WTC11 (cell line): ENCODE measurements around the gene RAB6A. TPM values are rescaled to one million over a fixed set of nuclear protein-coding genes. Genes with fewer than 3 reads are reported as not detected.

Experiments used
- ATAC-seq: fragments of 200-7000 bp; cut with Tn5 transposase; 2 replicates; pipeline ENCODE4 v1.10.0; 2021; ENCODE audit warnings: mild to moderate bottlenecking, moderate library complexity
- CTCF ChIA-PET: fragments of 300-600 bp; sonication (Branson Sonifier 250); formaldehyde crosslinking; loops from one replicate; lab custom pipeline; 2021; ENCODE audit warnings: antibody characterized with exemption; lab: Charles Lee
- POLR2A ChIA-PET: fragments of 350-600 bp; sonication (Branson Sonifier 250); formaldehyde crosslinking; loops from one replicate; lab custom pipeline; 2021; ENCODE audit warnings: antibody characterized with exemption; lab: Charles Lee
- DNase-seq: peaks from one replicate; pipeline ENCODE4 v3.0.0; 2021; ENCODE audit warnings: low spot score
- H3K27ac Mint-ChIP-seq: 2 replicates; pipeline ENCODE4 v1.8.0; 2021; ENCODE audit warnings: mixed read lengths
- H3K27me3 Mint-ChIP-seq: 2 replicates; pipeline ENCODE4 v1.8.0; 2021; ENCODE audit warnings: low read depth, mild to moderate bottlenecking, moderate library complexity, mixed read lengths
- H3K36me3 Mint-ChIP-seq: 2 replicates; pipeline ENCODE4 v1.8.0; 2021; ENCODE audit warnings: mixed read lengths
- H3K4me1 Mint-ChIP-seq: 2 replicates; pipeline ENCODE4 v1.8.0; 2022; ENCODE audit warnings: mixed read lengths
- H3K4me3 Mint-ChIP-seq: 2 replicates; pipeline ENCODE4 v1.8.0; 2021; ENCODE audit warnings: mild to moderate bottlenecking, moderate library complexity, mixed read lengths
- H3K9me3 Mint-ChIP-seq: 2 replicates; pipeline ENCODE4 v1.8.0; 2021; ENCODE audit warnings: mixed read lengths
- CBFB ChIP-seq: sonication (generic); formaldehyde crosslinking; IDR thresholded peaks from 2 replicates; pipeline ENCODE4 v1.8.1; 2022; ENCODE audit warnings: mild to moderate bottlenecking, low read depth, missing genetic modification reagents
- ELF4 ChIP-seq: sonication (generic); formaldehyde crosslinking; IDR thresholded peaks from 2 replicates; pipeline ENCODE4 v1.8.1; 2022; ENCODE audit warnings: low read depth, mild to moderate bottlenecking, moderate library complexity, missing genetic modification reagents
- FOXK1 ChIP-seq: sonication (generic); formaldehyde crosslinking; IDR thresholded peaks from 2 replicates; pipeline ENCODE4 v1.8.0; 2022; ENCODE audit warnings: mild to moderate bottlenecking, moderate library complexity, missing genetic modification reagents
- GRHL2 ChIP-seq: fragments of 250-450 bp; sonication (Bioruptor Pico); IDR thresholded peaks from 2 replicates; pipeline ENCODE4 v1.8.0; 2022; ENCODE audit warnings: mild to moderate bottlenecking, moderate library complexity; ENCODE audit not compliant: insufficient replicate concordance, severe bottlenecking
- IRF2 ChIP-seq: sonication (generic); formaldehyde crosslinking; IDR thresholded peaks from 2 replicates; pipeline ENCODE4 v1.8.0; 2022; ENCODE audit warnings: low read depth, missing genetic modification reagents, borderline replicate concordance
- JAZF1 ChIP-seq: fragments of 250-450 bp; sonication (Bioruptor Pico); IDR thresholded peaks from 2 replicates; pipeline ENCODE4 v1.9.0; 2021; ENCODE audit warnings: moderate library complexity, mild to moderate bottlenecking, inconsistent platforms
- JUN ChIP-seq: sonication (generic); formaldehyde crosslinking; IDR thresholded peaks from 2 replicates; pipeline ENCODE4 v1.8.0; 2023; ENCODE audit warnings: mild to moderate bottlenecking, missing genetic modification reagents
- NFATC4 ChIP-seq: fragments of 250-450 bp; sonication (Bioruptor Pico); IDR thresholded peaks from 2 replicates; pipeline ENCODE4 v1.9.0; 2021; ENCODE audit warnings: mild to moderate bottlenecking
- NFE2L1 ChIP-seq: sonication (generic); formaldehyde crosslinking; IDR thresholded peaks from 2 replicates; pipeline ENCODE4 v1.8.1; 2023; ENCODE audit warnings: missing genetic modification reagents
- NFYB ChIP-seq: sonication (generic); formaldehyde crosslinking; conservative IDR thresholded peaks from 2 replicates; pipeline ENCODE4 v1.8.0; 2022; ENCODE audit warnings: low read depth, missing genetic modification reagents
- NR3C1 ChIP-seq: sonication (generic); formaldehyde crosslinking; conservative IDR thresholded peaks from 2 replicates; pipeline ENCODE4 v1.8.1; 2023; ENCODE audit warnings: low read depth, mild to moderate bottlenecking, missing genetic modification reagents
- RORB ChIP-seq: fragments of 250-450 bp; sonication (Bioruptor Pico); IDR thresholded peaks from 2 replicates; pipeline ENCODE4 v1.9.0; 2021; ENCODE audit warnings: mild to moderate bottlenecking
- TCF7 ChIP-seq: sonication (generic); formaldehyde crosslinking; IDR thresholded peaks from 2 replicates; pipeline ENCODE4 v1.8.0; 2022; ENCODE audit warnings: mild to moderate bottlenecking, low read depth, missing genetic modification reagents, moderate library complexity
- ZNF121 ChIP-seq: sonication (generic); formaldehyde crosslinking; IDR thresholded peaks from 2 replicates; pipeline ENCODE4 v1.8.0; 2023; ENCODE audit warnings: missing genetic modification reagents
- ZNF219 ChIP-seq: sonication (generic); formaldehyde crosslinking; IDR thresholded peaks from 2 replicates; pipeline ENCODE4 v1.8.0; 2023; ENCODE audit warnings: missing genetic modification reagents, mild to moderate bottlenecking, borderline replicate concordance
- total RNA-seq: library from RNA; stranded (reverse); gene quantifications from 3 replicates; pipeline ENCODE4 v1.2.3, GENCODE V29; 2021
- TF ChIP-seq, protein P1 (sequence below): sonication (generic); formaldehyde crosslinking; IDR thresholded peaks from 2 replicates; pipeline ENCODE4 v1.8.0; 2023; ENCODE audit warnings: missing genetic modification reagents
- TF ChIP-seq, protein P2 (sequence below): fragments of 200-600 bp; IDR thresholded peaks from 2 replicates; pipeline ENCODE4 v1.8.0; 2022; ENCODE audit warnings: antibody characterized with exemption
- TF ChIP-seq, protein P3 (sequence below): fragments of 250-450 bp; sonication (Bioruptor Pico); IDR thresholded peaks from 2 replicates; pipeline ENCODE4 v1.9.0; 2021; ENCODE audit warnings: mild to moderate bottlenecking, borderline replicate concordance
- TF ChIP-seq, protein P4 (sequence below): sonication (generic); formaldehyde crosslinking; IDR thresholded peaks from 2 replicates; pipeline ENCODE4 v1.8.0; 2023; ENCODE audit warnings: mild to moderate bottlenecking, missing genetic modification reagents
- TF ChIP-seq, protein P5 (sequence below): fragments of 250-450 bp; sonication (Bioruptor Pico); IDR thresholded peaks from 2 replicates; pipeline ENCODE4 v1.9.0; 2021; ENCODE audit warnings: mild to moderate bottlenecking
- TF ChIP-seq, protein P6 (sequence below): sonication (generic); formaldehyde crosslinking; conservative IDR thresholded peaks from 2 replicates; pipeline ENCODE4 v1.8.1; 2023; ENCODE audit warnings: mild to moderate bottlenecking, low read depth, missing genetic modification reagents, moderate library complexity
- TF ChIP-seq, protein P7 (sequence below): sonication (generic); formaldehyde crosslinking; IDR thresholded peaks from 2 replicates; pipeline ENCODE4 v1.8.0; 2022; ENCODE audit warnings: mild to moderate bottlenecking, missing genetic modification reagents

RAB6A gene
- total RNA-seq, 1 experiment from 2014 or later, result 107 TPM

DNA sequence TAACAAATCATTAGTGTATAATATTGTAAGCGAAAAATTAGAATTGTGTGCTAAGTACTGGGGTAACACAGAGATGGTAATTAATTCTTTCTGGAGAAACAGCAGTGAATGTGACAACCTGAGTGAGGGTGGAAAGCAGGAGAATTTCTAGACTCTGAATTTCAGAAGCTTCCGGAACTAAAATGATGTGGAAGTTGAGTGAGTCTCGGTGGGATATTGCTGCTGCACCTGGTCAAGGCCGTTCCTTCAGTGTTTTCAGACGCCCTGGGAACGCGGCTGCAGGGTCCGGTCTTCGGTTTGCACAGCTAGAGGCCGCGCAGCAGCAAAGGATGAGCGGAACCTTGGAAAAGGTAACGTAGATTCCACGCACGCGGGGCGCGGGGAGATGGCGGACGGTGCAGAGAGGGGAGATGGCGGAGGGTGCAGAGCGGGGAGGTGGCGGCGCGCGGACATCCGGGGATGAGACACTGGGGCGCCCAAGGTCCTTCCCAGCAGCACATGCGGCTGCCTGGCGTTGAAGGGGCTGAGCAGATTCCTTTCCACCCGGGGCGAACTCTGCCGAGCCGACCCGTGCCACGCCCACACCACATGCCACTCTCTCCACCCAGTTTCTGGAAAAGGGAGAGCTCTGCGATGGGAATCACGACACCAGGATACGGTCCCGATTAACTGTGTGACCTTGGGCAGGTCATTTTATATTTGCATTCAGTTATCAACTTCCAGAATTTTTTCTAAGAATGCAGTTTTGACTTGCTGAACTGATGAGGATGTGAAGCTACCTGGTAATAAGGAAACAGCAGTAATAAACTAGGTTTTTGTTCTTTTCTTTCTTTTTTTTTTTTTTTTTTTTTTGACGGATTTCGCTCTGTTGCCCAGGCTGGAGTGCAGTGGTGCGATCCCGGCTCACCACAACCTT lies 27.0 kb upstream of the RAB6A start, which contains the start of gene MRPL48:
Gene MRPL48 (plus strand): TSS at position 232 of the 916 bp plus-strand sequence. CDS start 98 bp downstream, at position 330.
- ChIA-PET POLR2A (interaction anchor here (0.6 to 2.3 kb wide), 6 partner anchors 9 to 571 kb away, joined by 3 to 21 read pairs (median 4); partner anchors contain the start of gene RAB6A), CTCF (interaction anchor here (0.6 to 1.1 kb wide), 3 partner anchors 8 to 551 kb away, joined by 3 to 4 read pairs (median 3); no protein-coding TSS in a partner anchor)
- Mint-ChIP-seq H3K4me1 (peaks cover 17% of the 10 kb centered on the region), H3K27me3 (no peaks in the 10 kb centered on the region), H3K4me3 (peak within 1 kb of the TSS; percentile 95), H3K36me3 (no peaks in the 10 kb centered on the region), H3K27ac (peak within 1 kb of the TSS; percentile 99), H3K9me3 (no peaks in the 10 kb centered on the region)
- ATAC-seq, result peak; percentile 95
- DNase-seq, result peak; percentile 84
- TF ChIP-seq ZNF121 (CRISPR knock-in tag), result no peak
- TF ChIP-seq CBFB, result no peak
- no peak for TF ChIP-seq GRHL2 (CRISPR knock-in tag)
- TF ChIP-seq FOXK1 (CRISPR knock-in tag), result peak; percentile 74
- TF ChIP-seq, protein P1, sequence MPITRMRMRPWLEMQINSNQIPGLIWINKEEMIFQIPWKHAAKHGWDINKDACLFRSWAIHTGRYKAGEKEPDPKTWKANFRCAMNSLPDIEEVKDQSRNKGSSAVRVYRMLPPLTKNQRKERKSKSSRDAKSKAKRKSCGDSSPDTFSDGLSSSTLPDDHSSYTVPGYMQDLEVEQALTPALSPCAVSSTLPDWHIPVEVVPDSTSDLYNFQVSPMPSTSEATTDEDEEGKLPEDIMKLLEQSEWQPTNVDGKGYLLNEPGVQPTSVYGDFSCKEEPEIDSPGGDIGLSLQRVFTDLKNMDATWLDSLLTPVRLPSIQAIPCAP, result no peak
- no peak for TF ChIP-seq TCF7 (CRISPR knock-in tag)
- TF ChIP-seq, protein P2, sequence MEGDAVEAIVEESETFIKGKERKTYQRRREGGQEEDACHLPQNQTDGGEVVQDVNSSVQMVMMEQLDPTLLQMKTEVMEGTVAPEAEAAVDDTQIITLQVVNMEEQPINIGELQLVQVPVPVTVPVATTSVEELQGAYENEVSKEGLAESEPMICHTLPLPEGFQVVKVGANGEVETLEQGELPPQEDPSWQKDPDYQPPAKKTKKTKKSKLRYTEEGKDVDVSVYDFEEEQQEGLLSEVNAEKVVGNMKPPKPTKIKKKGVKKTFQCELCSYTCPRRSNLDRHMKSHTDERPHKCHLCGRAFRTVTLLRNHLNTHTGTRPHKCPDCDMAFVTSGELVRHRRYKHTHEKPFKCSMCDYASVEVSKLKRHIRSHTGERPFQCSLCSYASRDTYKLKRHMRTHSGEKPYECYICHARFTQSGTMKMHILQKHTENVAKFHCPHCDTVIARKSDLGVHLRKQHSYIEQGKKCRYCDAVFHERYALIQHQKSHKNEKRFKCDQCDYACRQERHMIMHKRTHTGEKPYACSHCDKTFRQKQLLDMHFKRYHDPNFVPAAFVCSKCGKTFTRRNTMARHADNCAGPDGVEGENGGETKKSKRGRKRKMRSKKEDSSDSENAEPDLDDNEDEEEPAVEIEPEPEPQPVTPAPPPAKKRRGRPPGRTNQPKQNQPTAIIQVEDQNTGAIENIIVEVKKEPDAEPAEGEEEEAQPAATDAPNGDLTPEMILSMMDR, result no peak
- TF ChIP-seq NFATC4 (CRISPR knock-in tag), result no peak
- TF ChIP-seq, protein P3, sequence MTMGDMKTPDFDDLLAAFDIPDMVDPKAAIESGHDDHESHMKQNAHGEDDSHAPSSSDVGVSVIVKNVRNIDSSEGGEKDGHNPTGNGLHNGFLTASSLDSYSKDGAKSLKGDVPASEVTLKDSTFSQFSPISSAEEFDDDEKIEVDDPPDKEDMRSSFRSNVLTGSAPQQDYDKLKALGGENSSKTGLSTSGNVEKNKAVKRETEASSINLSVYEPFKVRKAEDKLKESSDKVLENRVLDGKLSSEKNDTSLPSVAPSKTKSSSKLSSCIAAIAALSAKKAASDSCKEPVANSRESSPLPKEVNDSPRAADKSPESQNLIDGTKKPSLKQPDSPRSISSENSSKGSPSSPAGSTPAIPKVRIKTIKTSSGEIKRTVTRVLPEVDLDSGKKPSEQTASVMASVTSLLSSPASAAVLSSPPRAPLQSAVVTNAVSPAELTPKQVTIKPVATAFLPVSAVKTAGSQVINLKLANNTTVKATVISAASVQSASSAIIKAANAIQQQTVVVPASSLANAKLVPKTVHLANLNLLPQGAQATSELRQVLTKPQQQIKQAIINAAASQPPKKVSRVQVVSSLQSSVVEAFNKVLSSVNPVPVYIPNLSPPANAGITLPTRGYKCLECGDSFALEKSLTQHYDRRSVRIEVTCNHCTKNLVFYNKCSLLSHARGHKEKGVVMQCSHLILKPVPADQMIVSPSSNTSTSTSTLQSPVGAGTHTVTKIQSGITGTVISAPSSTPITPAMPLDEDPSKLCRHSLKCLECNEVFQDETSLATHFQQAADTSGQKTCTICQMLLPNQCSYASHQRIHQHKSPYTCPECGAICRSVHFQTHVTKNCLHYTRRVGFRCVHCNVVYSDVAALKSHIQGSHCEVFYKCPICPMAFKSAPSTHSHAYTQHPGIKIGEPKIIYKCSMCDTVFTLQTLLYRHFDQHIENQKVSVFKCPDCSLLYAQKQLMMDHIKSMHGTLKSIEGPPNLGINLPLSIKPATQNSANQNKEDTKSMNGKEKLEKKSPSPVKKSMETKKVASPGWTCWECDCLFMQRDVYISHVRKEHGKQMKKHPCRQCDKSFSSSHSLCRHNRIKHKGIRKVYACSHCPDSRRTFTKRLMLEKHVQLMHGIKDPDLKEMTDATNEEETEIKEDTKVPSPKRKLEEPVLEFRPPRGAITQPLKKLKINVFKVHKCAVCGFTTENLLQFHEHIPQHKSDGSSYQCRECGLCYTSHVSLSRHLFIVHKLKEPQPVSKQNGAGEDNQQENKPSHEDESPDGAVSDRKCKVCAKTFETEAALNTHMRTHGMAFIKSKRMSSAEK (CRISPR knock-in tag), result 0 out of 2 replicates have a peak, but pooled peaks have one; percentile 87
- TF ChIP-seq, protein P4, sequence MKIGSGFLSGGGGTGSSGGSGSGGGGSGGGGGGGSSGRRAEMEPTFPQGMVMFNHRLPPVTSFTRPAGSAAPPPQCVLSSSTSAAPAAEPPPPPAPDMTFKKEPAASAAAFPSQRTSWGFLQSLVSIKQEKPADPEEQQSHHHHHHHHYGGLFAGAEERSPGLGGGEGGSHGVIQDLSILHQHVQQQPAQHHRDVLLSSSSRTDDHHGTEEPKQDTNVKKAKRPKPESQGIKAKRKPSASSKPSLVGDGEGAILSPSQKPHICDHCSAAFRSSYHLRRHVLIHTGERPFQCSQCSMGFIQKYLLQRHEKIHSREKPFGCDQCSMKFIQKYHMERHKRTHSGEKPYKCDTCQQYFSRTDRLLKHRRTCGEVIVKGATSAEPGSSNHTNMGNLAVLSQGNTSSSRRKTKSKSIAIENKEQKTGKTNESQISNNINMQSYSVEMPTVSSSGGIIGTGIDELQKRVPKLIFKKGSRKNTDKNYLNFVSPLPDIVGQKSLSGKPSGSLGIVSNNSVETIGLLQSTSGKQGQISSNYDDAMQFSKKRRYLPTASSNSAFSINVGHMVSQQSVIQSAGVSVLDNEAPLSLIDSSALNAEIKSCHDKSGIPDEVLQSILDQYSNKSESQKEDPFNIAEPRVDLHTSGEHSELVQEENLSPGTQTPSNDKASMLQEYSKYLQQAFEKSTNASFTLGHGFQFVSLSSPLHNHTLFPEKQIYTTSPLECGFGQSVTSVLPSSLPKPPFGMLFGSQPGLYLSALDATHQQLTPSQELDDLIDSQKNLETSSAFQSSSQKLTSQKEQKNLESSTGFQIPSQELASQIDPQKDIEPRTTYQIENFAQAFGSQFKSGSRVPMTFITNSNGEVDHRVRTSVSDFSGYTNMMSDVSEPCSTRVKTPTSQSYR (CRISPR knock-in tag), result no peak
- no peak for TF ChIP-seq NFYB (CRISPR knock-in tag)
- no peak for TF ChIP-seq NR3C1 (CRISPR knock-in tag)
- no peak for TF ChIP-seq IRF2 (CRISPR knock-in tag)
- TF ChIP-seq, protein P5, sequence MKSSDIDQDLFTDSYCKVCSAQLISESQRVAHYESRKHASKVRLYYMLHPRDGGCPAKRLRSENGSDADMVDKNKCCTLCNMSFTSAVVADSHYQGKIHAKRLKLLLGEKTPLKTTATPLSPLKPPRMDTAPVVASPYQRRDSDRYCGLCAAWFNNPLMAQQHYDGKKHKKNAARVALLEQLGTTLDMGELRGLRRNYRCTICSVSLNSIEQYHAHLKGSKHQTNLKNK (CRISPR knock-in tag), result peak; percentile 78; the same call in 1 of the 2 replicates
- TF ChIP-seq, protein P6, sequence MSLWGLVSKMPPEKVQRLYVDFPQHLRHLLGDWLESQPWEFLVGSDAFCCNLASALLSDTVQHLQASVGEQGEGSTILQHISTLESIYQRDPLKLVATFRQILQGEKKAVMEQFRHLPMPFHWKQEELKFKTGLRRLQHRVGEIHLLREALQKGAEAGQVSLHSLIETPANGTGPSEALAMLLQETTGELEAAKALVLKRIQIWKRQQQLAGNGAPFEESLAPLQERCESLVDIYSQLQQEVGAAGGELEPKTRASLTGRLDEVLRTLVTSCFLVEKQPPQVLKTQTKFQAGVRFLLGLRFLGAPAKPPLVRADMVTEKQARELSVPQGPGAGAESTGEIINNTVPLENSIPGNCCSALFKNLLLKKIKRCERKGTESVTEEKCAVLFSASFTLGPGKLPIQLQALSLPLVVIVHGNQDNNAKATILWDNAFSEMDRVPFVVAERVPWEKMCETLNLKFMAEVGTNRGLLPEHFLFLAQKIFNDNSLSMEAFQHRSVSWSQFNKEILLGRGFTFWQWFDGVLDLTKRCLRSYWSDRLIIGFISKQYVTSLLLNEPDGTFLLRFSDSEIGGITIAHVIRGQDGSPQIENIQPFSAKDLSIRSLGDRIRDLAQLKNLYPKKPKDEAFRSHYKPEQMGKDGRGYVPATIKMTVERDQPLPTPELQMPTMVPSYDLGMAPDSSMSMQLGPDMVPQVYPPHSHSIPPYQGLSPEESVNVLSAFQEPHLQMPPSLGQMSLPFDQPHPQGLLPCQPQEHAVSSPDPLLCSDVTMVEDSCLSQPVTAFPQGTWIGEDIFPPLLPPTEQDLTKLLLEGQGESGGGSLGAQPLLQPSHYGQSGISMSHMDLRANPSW, result no peak
- TF ChIP-seq ZNF219, result no peak
- TF ChIP-seq, protein P7, sequence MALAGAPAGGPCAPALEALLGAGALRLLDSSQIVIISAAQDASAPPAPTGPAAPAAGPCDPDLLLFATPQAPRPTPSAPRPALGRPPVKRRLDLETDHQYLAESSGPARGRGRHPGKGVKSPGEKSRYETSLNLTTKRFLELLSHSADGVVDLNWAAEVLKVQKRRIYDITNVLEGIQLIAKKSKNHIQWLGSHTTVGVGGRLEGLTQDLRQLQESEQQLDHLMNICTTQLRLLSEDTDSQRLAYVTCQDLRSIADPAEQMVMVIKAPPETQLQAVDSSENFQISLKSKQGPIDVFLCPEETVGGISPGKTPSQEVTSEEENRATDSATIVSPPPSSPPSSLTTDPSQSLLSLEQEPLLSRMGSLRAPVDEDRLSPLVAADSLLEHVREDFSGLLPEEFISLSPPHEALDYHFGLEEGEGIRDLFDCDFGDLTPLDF (CRISPR knock-in tag), result no peak
- TF ChIP-seq ELF4 (CRISPR knock-in tag), result no peak
- TF ChIP-seq RORB (CRISPR knock-in tag), result no peak
- TF ChIP-seq JAZF1 (CRISPR knock-in tag), result no peak
- TF ChIP-seq JUN, result no peak
- peak; percentile 47; the same call in 1 of the 2 replicates for TF ChIP-seq NFE2L1
